HCEC 1CT (cell line): ENCODE measurements around the gene ADSS1.

ENCODE experiments used
- DNase-seq: peaks from one replicate; pipeline ENCODE4 v3.0.0-alpha.2; 2017

ADSS1 gene

GRCh38 chr14:104751539-104752422 lies 27.8 kb downstream of the ADSS1 start:
- DNase-seq: no peak

- DNase-seq: no peak
Observed at GRCh38 chr14:104752423-104752734, 28.4 kb downstream of the ADSS1 start.

- peak; percentile 100 for DNase-seq
Observed at GRCh38 chr14:104752735-104753527, 28.9 kb downstream of the ADSS1 start, which contains the start of gene SIVA1. TSS of gene SIVA1 (plus strand) at chr14:104753147. CDS start at chr14:104753202, 55 bp downstream.

GRCh38 chr14:104753528-104754212 lies 29.6 kb downstream of the ADSS1 start:
- no peak for DNase-seq

GRCh38 chr14:104754213-104754851 lies 30.3 kb downstream of the ADSS1 start:
- DNase-seq: no peak

GRCh38 chr14:104755621-104756020 lies 31.6 kb downstream of the ADSS1 start:
- DNase-seq: no peak

GRCh38 chr14:104756477-104757237 lies 32.6 kb downstream of the ADSS1 start:
- no peak for DNase-seq

- no peak for DNase-seq
Observed at GRCh38 chr14:104757238-104757585, 33.2 kb downstream of the ADSS1 start.

- no peak for DNase-seq
Observed at GRCh38 chr14:104757681-104758392, 33.8 kb downstream of the ADSS1 start.

GRCh38 chr14:104758981-104759969 lies 35.2 kb downstream of the ADSS1 start:
- no peak for DNase-seq

- no peak for DNase-seq
Observed at GRCh38 chr14:104765517-104765916, 41.5 kb downstream of the ADSS1 start.

- DNase-seq: no peak
Observed at GRCh38 chr14:104766256-104766862, 42.3 kb downstream of the ADSS1 start.

GRCh38 chr14:104766863-104767633 lies 43.0 kb downstream of the ADSS1 start:
- DNase-seq: no peak

GRCh38 chr14:104767634-104767918 lies 43.5 kb downstream of the ADSS1 start:
- DNase-seq: no peak

- peak; percentile 62 for DNase-seq
Observed at GRCh38 chr14:104768437-104769323, 44.7 kb downstream of the ADSS1 start.

GRCh38 chr14:104769324-104770071 lies 45.5 kb downstream of the ADSS1 start:
- no peak for DNase-seq

GRCh38 chr14:104770072-104770579 lies 46.1 kb downstream of the ADSS1 start:
- no peak for DNase-seq
